GM12872 (cell line): ENCODE measurements around the gene CDC42EP3.

ENCODE experiments used
- CTCF ChIP-seq: IDR thresholded peaks from 3 replicates; pipeline ENCODE4 v1.5.1; 2011; ENCODE audit warnings: low read depth, mild to moderate bottlenecking, low read length, moderate library complexity; ENCODE audit not compliant: insufficient read depth

The CDC42EP3 gene

GRCh38 chr2:37647971-37648330 is 23.5 kb downstream of the CDC42EP3 start:
- TF ChIP-seq CTCF, result no peak

GRCh38 chr2:37645836-37646235 is 25.6 kb downstream of the CDC42EP3 start:
- TF ChIP-seq CTCF, result no peak

GRCh38 chr2:37645362-37645761 is 26.1 kb downstream of the CDC42EP3 start:
- TF ChIP-seq CTCF, result no peak

GRCh38 chr2:37644191-37644590 is 27.3 kb downstream of the CDC42EP3 start:
- TF ChIP-seq CTCF, result no peak

GRCh38 chr2:37643730-37644078 is 27.7 kb downstream of the CDC42EP3 start:
- TF ChIP-seq CTCF, result no peak

- TF ChIP-seq CTCF, result no peak
These were observed 28.3 kb downstream of the CDC42EP3 start for GRCh38 chr2:37642907-37643729.

- no peak for TF ChIP-seq CTCF
These were observed 29.8 kb downstream of the CDC42EP3 start for GRCh38 chr2:37641582-37642171.
